Islet of Langerhans (tissue), 1 donor: Measurements from ENCODE around the gene HBG2.
"Not testable (repeated sequence)": the region's sequence is repeated elsewhere in the genome, so short reads cannot be mapped to it uniquely, and the experiment has no call there.

Experiments
- FAIRE-seq: peaks from one replicate; lab custom pipeline; 2011; peaks lifted over from hg19 to GRCh38; lab: Jason Lieb, UNC

The HBG2 gene

DNA sequence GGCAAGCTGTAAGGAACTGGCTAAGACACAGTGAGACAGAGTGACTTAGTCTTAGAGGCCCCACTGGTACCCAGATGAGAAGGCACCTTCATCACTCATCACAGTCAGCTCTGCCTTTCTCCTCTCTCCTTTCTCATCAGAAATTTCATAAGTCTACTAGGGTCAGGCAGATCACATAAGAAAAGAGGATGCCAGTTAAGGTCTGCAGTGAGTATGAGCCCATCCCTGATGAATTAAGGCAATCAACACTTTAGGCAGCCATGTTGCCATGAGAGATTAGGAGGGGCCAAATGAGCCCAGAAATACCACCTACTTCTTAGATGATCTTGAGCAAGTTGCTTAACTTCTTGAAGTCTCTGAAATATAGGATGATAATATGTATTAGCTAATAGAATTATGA lies 27.0 kb upstream of the HBG2 start:
- FAIRE-seq = no peak

DNA sequence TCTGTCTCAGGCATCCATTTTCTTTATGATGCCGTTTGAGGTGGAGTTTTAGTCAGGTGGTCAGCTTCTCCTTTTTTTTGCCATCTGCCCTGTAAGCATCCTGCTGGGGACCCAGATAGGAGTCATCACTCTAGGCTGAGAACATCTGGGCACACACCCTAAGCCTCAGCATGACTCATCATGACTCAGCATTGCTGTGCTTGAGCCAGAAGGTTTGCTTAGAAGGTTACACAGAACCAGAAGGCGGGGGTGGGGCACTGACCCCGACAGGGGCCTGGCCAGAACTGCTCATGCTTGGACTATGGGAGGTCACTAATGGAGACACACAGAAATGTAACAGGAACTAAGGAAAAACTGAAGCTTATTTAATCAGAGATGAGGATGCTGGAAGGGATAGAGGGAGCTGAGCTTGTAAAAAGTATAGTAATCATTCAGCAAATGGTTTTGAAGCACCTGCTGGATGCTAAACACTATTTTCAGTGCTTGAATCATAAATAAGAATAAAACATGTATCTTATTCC lies 26.1 kb upstream of the HBG2 start:
- FAIRE-seq = no peak

DNA sequence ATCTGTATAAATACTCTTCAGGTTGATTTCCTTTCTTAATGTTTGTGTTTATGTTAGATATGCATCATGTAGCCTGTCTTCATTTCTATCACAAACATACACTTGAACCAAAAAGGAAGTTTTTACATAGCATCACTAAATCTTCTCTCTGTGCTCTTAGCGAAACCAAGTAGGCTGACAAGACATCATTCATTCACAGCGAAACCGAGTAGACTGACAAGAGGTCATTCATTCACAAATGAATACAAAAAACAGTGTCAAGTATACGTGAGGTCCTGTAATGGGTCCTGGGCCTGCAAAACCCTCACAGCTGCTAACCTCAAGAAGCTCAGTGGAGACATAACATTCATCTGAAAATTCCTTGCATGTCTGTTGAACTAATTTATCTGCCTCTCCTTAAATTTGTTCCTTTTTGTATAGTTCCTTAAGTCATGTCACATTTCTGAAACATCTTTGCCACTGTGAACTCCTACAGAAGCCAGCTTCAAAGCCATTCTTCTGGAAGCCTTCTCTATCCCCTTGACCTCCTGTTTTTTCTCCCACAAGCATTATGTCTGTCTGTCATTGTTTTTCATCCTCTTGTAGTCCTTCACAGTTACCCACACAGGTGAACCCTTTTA lies 25.0 kb upstream of the HBG2 start:
- no peak for FAIRE-seq

DNA sequence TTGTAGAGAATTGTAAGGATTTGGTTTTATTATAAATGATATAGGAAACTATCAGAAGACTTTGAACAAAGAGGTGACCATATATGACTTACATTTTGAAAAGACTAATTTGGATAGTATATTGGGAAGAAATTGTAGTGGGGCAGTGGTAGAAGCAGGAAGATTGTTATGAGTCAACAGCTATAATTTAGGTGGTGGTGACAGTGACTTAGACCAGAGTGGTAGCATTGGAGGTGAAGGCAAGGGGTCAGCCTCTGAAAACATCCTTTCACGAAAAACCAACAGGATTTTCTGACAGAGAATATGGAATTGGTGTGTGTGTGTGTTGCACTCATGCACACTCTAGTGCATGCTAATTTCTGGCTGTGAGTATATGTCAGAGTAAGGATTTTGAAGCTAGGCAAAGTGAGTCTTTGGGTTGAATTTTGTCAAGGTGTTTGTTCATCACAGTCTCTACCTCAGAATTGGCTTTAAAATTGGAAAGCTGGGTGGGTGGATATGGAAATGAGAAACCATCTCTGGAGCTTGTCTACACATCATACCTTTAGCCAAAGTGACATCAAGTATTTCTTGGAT lies 23.3 kb upstream of the HBG2 start:
- FAIRE-seq = no peak

DNA sequence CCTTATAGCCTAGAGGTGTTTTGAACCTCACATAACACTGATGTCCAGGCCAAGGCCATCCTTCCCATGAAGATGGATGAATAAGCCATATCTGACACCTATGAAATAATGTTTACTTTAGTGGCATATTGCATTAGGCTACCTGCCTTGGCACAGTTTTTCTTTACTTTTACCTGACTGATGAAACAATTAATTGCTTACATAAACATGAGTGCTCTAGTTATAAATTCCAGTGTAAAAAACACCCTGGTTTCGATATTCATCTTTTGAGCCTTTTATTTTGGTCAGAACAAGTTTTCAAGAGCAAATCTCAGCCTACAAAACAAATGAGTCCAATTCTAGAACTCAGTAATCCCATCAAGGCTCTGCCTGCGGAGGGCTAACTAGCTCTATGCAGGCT lies 22.1 kb upstream of the HBG2 start:
- no peak for FAIRE-seq

DNA sequence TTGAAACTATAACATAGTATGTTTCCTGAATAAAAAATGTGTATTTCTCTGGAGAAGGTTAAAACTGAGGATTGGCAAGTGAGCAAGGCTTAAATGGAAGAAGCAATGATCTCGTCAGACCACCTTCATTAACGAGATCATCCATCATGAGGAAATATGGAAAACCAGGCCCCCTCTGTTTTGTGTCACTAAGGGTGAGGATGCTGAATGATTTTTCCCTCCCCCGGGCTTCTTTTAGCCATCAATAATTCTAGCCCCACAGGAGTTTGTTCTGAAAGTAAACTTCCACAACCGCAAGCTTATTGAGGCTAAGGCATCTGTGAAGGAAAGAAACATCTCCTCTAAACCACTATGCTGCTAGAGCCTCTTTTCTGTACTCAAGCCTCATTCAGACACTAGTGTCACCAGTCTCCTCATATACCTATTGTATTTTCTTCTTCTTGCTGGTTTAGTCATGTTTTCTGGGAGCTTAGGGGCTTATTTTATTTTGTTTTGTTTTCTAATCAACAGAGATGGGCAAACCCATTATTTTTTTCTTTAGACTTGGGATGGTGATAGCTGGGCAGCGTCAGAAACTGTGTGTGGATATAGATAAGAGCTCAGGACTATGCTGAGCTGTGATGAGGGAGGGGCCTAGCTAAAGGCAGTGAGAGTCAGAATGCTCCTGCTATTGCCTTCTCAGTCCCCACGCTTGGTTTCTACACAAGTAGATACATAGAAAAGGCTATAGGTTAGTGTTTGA lies 21.0 kb upstream of the HBG2 start:
- no peak for FAIRE-seq

DNA sequence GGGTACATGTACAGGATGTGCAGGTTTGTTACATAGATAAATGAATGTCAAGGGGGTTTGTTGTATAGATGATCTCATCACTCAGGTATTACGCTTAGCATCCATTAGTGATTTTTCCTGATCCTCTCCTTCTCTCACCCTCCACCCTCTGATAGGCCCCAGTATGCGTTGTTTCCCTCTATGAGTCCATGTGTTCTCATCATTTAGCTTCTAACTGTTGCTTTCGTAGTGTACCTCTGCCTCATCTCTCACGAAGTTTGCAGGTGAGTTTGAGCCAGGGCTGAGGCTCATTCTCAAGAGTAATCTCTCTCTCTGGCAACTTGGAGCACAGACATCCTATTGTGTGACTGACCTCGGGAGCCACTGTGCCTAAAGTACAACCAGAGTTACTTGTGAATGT lies 19.8 kb upstream of the HBG2 start:
- no peak for FAIRE-seq

DNA sequence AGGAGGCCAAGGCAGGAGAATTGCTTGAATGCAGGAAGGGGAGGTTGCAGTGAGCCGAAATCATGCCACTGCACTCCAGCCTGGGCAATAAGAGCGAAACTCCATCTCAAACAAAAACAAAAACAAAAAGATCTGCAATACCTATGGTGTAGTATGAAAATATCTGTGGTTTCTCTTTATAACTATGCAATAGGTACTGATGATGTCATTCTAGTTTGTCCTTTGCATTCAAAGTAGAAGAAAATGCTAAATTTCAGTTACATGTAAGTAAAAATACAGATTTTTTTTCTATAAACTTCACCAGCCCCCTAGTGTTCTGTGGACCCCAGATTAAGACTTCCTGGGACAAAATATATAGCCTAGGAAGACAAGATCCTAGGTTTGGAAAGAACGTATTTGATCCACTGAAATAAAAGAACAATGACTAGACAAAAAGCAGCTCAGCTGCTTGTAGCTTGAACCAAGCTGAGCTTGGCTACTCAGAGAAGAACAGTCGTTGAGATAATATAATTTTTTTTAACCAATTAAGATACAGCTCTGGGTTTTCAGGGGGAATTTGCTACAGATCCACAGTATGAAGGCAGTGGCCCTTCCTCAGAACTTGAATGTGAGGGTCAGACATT lies 17.9 kb upstream of the HBG2 start:
- no peak for FAIRE-seq

DNA sequence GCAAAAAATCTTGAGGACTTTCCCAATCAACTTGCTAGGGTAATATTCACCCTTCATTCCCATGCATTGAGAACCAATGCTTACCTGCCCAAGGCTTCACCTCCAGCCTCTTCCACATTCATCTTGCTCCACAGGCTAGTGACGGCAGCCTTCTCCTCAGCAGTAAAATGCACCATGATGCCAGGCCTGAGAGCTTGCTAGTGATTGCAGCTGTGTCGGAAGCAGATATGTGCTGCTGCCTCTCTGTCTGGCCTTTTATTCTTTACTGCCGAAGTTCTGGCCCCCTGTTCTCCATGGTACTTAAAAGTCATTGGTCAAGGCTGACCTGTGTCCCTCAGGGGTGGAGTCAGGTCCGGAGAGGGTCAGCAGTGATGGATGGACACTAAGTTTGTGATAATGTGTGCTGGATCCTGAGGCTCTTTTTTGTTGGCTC lies 15.2 kb upstream of the HBG2 start, which contains the start of gene HBE1:
HBE1 (minus strand) TSS at position 231 of the 433 bp plus-strand sequence; CDS start at position 176, 55 bp downstream.
- no peak for FAIRE-seq

DNA sequence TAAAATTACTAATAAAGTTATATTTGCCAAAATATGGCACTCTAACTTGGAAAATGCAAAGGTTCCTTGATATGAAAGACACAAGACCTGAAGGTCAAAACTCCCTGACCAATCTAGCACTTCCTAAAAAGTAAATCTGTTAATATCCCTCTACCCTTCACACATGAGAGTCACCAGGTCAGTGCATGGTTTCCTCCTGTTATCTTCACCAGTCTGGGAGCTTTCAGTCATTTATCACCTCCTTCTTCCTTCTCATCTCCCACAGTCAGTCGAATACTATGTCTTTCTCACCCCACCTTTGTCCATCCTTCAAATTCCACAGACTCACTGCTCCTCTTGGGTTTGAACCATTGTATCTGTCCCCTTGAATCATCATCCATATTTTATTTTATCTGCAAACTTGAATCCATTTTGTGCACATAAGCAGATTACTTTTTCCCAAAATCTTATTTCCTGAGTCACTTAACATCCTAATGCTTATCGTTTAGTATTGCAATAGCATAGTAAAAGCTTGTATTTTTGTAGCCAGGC lies 12.5 kb upstream of the HBG2 start:
- FAIRE-seq = no peak

DNA sequence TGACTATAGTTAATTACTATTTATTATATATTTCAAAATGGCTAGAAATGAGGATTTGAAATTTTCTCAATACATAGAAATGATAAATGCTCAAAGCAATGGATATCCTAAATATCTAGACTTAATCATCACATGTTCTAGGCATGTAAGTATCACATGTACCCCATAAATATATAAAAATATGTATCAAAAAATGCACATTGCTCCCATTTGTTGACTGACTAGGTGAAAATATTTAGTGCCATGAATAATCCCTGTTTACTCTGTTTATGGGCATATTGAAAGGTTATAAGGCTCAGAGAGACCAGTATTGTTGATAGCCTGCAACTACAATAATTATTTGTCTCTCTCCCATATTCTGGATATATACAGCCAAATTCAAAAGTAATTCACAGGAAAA lies 12.0 kb upstream of the HBG2 start:
- FAIRE-seq = no peak

DNA sequence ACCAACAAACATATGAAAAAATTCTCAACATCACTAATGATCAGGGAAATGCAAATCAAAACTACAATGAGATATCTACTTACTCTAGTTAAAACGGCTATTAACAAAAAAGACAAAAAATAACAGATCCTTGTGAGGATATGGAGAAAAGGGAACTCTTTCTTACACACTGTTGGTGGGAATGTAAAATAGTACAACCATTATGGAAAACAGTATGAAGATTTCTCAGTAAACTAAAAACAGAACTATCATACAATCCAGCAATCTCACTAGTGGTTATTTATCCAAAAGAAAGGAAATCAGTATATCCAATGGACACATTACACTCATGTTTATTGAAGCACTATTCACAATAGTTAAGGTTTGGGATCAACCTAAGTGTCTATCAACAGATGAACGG lies 11.3 kb upstream of the HBG2 start:
- no peak for FAIRE-seq

DNA sequence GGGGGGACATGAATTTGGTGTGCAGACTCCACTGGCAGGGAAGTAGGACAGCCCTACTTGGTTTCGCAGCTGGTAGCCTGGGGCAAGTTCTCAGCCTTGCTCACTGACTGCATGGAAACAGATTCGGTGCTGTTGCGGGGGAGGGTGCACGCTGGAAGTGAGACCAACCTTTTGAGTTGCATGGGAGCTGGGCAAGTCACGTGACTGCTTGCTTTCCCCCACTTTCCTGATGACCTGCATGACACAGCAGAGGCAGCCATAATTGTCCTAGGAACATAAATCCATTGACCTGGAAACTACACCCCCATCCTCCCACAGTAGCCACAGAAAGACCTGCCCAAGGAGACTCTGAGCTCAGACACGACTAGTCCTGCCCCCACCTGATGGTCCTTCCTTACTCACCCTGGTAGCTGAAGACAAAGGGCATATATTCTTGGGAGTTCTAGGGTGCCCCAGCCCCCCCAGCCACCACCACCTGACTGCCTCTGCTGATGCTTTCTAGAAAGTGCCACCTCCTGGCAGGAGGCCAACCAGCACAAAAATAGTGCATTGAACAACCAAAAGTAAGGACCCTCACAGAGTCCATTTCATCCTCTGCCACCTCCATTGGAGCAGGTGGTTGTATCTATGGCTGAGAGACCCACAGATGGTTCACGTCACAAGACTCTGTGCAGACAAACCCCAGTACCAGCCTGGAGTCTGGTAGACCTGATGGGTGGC lies 4.1 kb upstream of the HBG2 start:
- FAIRE-seq = no peak

DNA sequence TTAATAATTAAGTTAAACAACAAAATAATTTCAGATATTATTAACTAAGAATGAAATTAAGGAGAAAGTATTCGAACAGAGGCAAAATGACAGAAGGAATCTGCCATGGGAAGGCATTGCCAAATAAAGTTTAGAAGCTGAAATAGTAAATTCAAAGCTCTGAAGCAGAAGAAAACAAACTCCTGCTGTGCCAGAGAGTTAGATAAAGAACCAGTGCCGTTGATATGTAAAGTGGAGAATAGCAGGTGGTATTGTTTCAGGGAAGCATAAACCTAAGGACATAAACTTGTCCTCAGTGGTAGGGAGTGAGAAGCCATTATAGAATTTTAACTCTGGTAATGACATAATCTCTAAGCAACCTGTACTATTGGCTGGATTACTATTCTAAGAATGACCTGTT lies 2.7 kb upstream of the HBG2 start:
- FAIRE-seq = no peak

DNA sequence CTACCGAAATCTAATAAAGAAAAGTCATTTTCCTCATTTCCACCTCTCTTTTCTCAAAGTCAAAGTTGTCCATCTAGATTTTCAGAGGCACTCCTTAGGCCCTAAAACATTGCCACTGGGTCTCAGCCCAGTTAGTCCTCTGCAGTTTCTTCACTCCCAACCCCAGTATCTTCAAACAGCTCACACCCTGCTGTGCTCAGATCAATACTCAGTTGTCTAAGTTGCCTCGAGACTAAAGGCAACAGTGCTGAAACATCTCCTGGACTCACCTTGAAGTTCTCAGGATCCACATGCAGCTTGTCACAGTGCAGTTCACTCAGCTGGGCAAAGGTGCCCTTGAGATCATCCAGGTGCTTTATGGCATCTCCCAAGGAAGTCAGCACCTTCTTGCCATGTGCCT lies 558 bp downstream of the HBG2 start:
- not testable (repeated sequence) for FAIRE-seq

DNA sequence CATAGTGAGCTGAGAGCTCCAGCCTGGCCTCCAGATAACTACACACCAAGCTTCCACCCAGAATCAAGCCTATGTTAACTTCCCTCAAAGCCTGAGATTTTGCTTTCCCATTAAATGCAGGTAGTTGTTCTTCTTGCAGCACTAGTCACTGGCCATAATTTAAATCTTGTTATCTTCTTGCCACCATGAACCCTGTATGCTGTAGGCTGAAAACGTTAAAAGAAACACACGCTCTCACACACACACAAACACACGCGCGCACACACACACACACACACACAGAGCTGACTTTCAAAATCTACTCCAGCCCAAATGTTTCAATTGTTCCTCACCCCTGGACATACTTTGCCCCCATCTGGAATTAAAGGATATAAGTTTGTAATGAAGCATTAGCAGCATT lies 1.1 kb downstream of the HBG2 start:
- FAIRE-seq = not testable (repeated sequence)

DNA sequence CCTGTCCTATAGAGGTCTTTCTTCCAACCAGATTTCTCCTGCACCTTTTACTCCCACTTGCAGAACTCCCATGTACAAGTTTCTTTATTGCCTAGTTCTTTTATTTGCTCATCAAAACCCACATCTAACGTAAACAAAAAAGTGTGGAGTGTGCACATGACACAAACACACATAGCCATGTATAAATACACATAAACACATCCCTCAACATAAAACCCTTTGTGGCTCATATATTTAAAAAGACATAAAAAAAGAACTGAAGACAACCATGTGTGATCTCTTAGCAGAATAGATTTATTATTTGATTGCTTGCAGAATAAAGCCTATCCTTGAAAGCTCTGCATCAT lies 1.7 kb downstream of the HBG2 start:
- no peak for FAIRE-seq

DNA sequence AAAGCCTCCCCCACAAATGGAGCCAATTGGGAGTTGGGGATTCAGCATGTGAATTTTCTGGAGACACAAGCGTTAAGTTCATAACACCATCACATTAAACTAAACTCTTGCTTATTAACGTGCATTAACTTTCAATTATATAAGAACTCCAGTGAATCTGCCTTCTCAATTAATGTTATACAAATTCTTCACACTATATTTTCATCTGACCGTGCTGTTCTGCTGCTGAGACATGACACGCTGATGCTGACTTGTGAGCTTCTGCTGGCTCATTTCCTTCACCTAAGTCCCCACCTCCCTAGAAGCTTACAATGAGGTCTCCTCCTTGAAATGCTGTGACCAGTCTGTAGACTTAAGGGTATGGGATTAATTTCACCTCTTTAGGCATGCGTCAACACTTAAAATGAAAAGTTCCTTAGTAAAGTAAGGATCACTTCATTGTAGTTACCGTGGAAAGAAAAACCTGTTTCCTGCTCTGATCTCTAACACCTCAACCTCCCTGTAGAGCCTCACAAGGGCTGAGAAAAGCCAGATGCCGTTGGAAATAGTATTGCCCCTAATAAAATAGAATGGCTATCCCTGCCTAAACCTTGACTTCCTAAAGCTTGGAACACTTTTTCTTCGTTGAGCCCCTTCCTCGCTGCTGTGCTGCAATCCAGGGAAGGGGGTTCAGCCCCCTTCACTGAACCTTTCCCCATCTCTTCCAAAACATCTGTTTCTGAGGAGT lies 2.2 kb downstream of the HBG2 start:
- FAIRE-seq = no peak

DNA sequence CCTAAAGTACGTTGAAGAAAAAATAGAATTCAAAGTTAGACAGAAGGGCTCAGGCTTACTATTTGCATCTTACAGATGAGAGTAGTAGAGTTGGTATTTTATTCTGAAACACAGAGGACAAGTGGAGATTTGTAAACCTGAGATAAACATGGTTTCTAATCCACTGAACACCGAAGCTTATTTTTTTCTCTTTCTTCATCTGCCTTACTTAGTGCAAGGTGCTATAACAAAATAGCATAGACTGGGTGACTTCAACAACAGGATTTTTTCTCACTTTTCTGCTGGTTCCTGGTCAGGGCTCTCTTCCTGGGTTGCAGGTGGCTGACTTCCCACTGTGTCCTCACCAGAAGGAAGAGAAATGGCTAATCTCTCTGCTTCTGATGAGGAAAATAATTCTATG lies 2.8 kb downstream of the HBG2 start:
- no peak for FAIRE-seq

DNA sequence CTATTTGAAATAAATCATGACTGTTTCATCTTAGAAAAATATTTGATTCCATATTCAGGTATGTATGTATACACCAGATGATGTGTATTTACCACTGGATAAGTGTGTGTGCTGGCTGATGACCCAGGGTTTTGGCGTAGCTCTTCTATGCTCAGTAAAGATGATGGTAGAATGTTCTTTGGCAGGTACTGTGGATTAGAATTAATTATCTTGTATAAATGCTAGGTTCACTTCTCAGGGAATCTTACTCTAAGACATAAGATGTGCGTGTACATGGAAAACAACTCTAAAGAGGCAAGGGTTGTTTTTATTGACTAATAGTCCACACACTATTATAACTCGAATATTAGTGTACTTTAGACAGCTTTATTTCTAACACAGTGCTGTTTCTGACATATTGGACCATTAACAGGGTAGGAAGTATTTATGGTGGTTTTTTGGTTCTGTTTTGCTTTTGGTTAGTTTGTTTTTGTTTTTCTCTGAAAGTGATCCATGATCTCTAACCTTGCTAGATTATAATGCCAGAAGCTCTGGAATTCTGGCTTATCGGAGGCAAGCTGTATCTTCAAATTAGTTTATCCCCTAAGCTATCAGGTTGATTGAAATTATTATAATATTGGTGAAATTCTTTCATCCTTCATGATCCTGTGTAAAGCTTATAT lies 3.9 kb downstream of the HBG2 start:
- no peak for FAIRE-seq

DNA sequence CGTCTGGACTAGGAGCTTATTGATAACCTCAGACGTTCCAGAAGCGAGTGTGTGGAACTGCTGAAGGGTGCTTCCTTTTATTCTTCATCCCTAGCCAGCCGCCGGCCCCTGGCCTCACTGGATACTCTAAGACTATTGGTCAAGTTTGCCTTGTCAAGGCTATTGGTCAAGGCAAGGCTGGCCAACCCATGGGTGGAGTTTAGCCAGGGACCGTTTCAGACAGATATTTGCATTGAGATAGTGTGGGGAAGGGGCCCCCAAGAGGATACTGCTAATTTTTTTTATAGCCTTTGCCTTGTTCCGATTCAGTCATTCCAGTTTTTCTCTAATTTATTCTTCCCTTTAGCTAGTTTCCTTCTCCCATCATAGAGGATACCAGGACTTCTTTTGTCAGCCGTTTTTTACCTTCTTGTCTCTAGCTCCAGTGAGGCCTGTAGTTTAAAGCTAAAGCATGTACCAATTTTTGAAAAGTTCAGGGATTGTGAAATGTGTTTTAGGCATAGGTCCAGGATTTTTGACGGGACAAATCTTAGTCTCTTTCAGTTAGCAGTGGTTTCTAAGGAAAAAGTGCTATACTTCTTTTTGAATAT lies 4.7 kb downstream of the HBG2 start, which contains the start of gene HBG1:
HBG1 (minus strand) TSS at position 51 of the 590 bp plus-strand sequence. CDS start 53 bp downstream, outside the sequence.
- FAIRE-seq = not testable (repeated sequence)
